CMK (cell line): ENCODE measurements around the gene CNTNAP5.

Experiments
- DNase-seq: peaks from one replicate; pipeline ENCODE4 v3.0.0-alpha.2; 2010; ENCODE audit warnings: low read depth

The CNTNAP5 gene

GRCh38 chr2:124025171-124025580 is at the start of gene CNTNAP5:
Gene CNTNAP5 (plus strand): TSS chr2:124025287. CDS start chr2:124025651, 364 bp downstream.
- no peak for DNase-seq

GRCh38 chr2:123976054-123976648 is 48.9 kb upstream of the CNTNAP5 start:
- DNase-seq: no peak

- DNase-seq: no peak
Measured at GRCh38 chr2:123993728-123994323, 31.3 kb upstream of the CNTNAP5 start.

GRCh38 chr2:123999681-124000080 is 25.4 kb upstream of the CNTNAP5 start:
- DNase-seq: no peak

- no peak for DNase-seq
Measured at GRCh38 chr2:124001696-124002430, 23.2 kb upstream of the CNTNAP5 start.

GRCh38 chr2:124018890-124019289 is 6.2 kb upstream of the CNTNAP5 start:
- DNase-seq: no peak

- no peak for DNase-seq
Measured at GRCh38 chr2:124024561-124025170, 421 bp upstream of the CNTNAP5 start.

- no peak for DNase-seq
Measured at GRCh38 chr2:124025891-124026434, 876 bp downstream of the CNTNAP5 start.

- DNase-seq: no peak
Measured at GRCh38 chr2:124026503-124026902, 1.4 kb downstream of the CNTNAP5 start.

GRCh38 chr2:124027182-124027581 is 2.1 kb downstream of the CNTNAP5 start:
- peak; percentile 74 for DNase-seq

GRCh38 chr2:124032799-124033198 is 7.7 kb downstream of the CNTNAP5 start:
- no peak for DNase-seq

- DNase-seq: no peak
Measured at GRCh38 chr2:124034265-124034664, 9.2 kb downstream of the CNTNAP5 start.

GRCh38 chr2:124035001-124035400 is 9.9 kb downstream of the CNTNAP5 start:
- no peak for DNase-seq

- no peak for DNase-seq
Measured at GRCh38 chr2:124039032-124039431, 13.9 kb downstream of the CNTNAP5 start.

GRCh38 chr2:124039762-124040291 is 14.7 kb downstream of the CNTNAP5 start:
- DNase-seq: no peak

- DNase-seq: no peak
Measured at GRCh38 chr2:124045894-124046293, 20.8 kb downstream of the CNTNAP5 start.

- no peak for DNase-seq
Measured at GRCh38 chr2:124046332-124046731, 21.2 kb downstream of the CNTNAP5 start.

- no peak for DNase-seq
Measured at GRCh38 chr2:124048102-124048501, 23.0 kb downstream of the CNTNAP5 start.

- no peak for DNase-seq
Measured at GRCh38 chr2:124048664-124049063, 23.6 kb downstream of the CNTNAP5 start.

GRCh38 chr2:124049136-124049535 is 24.0 kb downstream of the CNTNAP5 start:
- DNase-seq: no peak

- DNase-seq: no peak
Measured at GRCh38 chr2:124050833-124051497, 25.9 kb downstream of the CNTNAP5 start.

- no peak for DNase-seq
Measured at GRCh38 chr2:124053796-124054195, 28.7 kb downstream of the CNTNAP5 start.
